Measurements from ENCODE around the gene NHEJ1. TPM values are rescaled to one million over a fixed set of nuclear protein-coding genes. Genes with fewer than 3 reads are reported as not detected.

NHEJ1 gene
- polyA plus RNA-seq, 1 of the 3 experiments (the other 2 are of a cell fraction): 16.3 TPM

DNA sequence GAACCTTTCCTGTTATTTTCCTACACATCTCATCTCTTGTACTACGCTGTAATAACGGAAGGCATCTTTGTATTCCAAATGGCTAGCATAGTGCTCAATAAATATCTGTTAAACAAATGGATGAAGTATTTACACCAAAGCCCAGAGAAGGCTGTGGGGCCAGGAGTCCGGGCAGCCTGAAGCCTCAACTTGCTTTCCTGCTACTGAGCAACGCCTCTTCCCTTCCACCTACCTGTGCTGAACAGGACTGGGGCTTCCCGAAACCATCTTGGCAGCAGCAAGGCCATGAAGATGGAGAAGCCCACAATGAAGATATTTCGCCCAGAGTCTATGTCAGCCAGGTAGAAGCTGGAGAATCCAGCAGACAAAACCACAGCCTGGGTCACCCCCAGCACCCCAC, 2.5 kb upstream of the NHEJ1 start:
- Histone ChIP-seq H3K9me2 (no peaks in the 10 kb centered on the region), H3K36me3 (replicated peaks in 1 of 2; ENCODE audit: control insufficient read depth in 1 of 2, insufficient read depth in 2 of 2, low read length in 1 of 2) (no peaks in the 10 kb centered on the region), H3K27me3 (ENCODE audit: insufficient read depth) (no peaks in the 10 kb centered on the region), H2AFZ (ENCODE audit: low read depth) (no peak overlapping the region), H3K27ac (ENCODE audit: low read depth in 2 of 2, low read length in 1 of 2) (no peak overlapping the region), H3K9ac (no peak overlapping the region), H3K4me3 (ENCODE audit: low read depth in 2 of 2, low read length in 1 of 2) (no peak overlapping the region), H4K20me1 (ENCODE audit: insufficient read depth) (no peaks in the 10 kb centered on the region), H3K79me2 (ENCODE audit: insufficient read depth) (no peaks in the 10 kb centered on the region; the same call in 1 of the 2 replicates), H3K4me1 (ENCODE audit: control insufficient read depth in 1 of 2, insufficient read depth in 2 of 2, low read depth in 1 of 2, low read length in 1 of 2) (peaks cover 0 to 11% of the 10 kb centered on the region in 2 experiments; a peak in 1 of 4 replicates), H3K9me3 (no peaks in the 10 kb centered on the region), H3K4me2 (no peak overlapping the region), H3F3A (replicated peaks; ENCODE audit: insufficient read depth) (peaks cover 10% of the 10 kb centered on the region)
- TF ChIP-seq POLR2AphosphoS5 (IDR thresholded peaks at IDR 0.05; ENCODE audit: low read depth, low read length): no peak
- ChIA-PET POLR2A (no interaction called here), CTCF (interaction anchor here (0.8 to 7.7 kb wide), 3 partner anchors 8 to 132 kb away, joined by 4 to 104 read pairs (median 16); partner anchors contain the start of genes CNPPD1 and SLC23A3)
- no peak for DNase-seq
- 89% methylated on average over 6 of the region's 6 CpGs for WGBS (ENCODE audit: low lambda C conversion rate)

DNA sequence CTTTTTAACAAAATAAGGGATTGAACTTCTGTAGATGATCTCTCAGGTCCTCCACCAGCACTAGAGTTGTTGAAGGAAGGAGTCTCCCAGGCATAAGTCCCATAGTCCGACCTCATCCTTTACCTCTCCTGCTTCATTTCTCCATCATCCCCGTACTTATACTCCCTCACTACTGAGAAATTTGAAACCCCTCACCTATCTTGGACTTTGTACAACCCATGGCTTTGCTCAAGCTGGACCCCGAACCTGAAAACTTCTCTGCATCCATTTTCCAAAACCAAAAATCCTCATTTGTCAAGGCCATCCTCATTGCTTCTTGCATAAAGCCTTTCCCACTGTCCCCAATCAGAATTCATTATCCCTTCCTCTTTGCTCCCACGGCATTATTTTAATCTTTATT, 482 bp upstream of the NHEJ1 start:
- H3K9ac ChIP-seq: peak overlapping the region; percentile 81

DNA sequence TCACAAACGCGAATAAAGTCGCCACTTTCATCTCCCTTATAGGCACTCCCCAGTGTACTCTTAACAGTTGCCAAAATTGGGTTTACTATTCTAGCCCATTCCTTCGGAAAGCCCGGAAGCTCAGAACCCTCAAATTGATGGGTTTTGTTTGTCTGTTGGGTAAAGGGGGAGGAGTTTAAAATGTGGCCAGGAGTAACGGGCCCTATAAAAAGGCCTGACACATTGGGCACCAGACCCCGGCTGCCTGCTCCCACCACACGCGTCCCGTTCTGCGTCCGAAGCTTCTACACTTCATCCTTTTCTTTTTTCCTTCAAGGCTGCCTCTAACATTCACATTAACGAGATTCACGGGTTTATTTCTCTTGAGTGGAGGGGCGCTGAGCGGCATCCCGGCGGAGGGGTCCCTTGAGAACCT, 837 bp downstream of the NHEJ1 start:
- Histone ChIP-seq H3K9ac (peak overlapping the region; percentile 81; the same call in 1 of the 2 replicates), H2AFZ (ENCODE audit: low read depth) (peak overlapping the region; percentile 83), H3K9me3 (no peaks in the 10 kb centered on the region), H3K79me2 (ENCODE audit: insufficient read depth) (peaks cover 2% of the 10 kb centered on the region; the same call in 1 of the 2 replicates), H3K9me2 (no peaks in the 10 kb centered on the region), H4K20me1 (ENCODE audit: insufficient read depth) (no peaks in the 10 kb centered on the region), H3K4me3 (ENCODE audit: low read depth in 2 of 2, low read length in 1 of 2) (peak overlapping the region; percentile 69 to 75), H3F3A (replicated peaks; ENCODE audit: insufficient read depth) (peaks cover 12% of the 10 kb centered on the region), H3K4me2 (peak overlapping the region; percentile 97), H3K4me1 (ENCODE audit: control insufficient read depth in 1 of 2, insufficient read depth in 2 of 2, low read depth in 1 of 2, low read length in 1 of 2) (peaks cover 0 to 11% of the 10 kb centered on the region in 2 experiments; a peak in 1 of 4 replicates), H3K36me3 (replicated peaks in 1 of 2; ENCODE audit: control insufficient read depth in 1 of 2, insufficient read depth in 2 of 2, low read length in 1 of 2) (peaks cover 0 to 14% of the 10 kb centered on the region in 2 experiments), H3K27ac (ENCODE audit: low read depth in 2 of 2, low read length in 1 of 2) (peak overlapping the region; percentile 90 to 99; a peak in 3 of 4 replicates), H3K27me3 (ENCODE audit: insufficient read depth) (no peaks in the 10 kb centered on the region)
- ChIA-PET CTCF (interaction anchor here (0.6 to 14.9 kb wide), 69 partner anchors 9 to 352 kb away, joined by 3 to 205 read pairs (median 4); partner anchors contain the start of genes ABCB6, ANKZF1, ATG9A and CFAP65), POLR2A (interaction anchor here (0.7 kb wide), 1 partner anchor 119 kb away, joined by 3 read pairs; the partner anchor contains the start of gene CFAP65)
- DNase-seq: no peak
- no peak for TF ChIP-seq GATA2 (CRISPR knock-in tag; IDR thresholded peaks at IDR 0.05)
- no peak for TF ChIP-seq RCOR1 (IDR thresholded peaks at IDR 0.05; ENCODE audit: low read length)
- TF ChIP-seq TEAD4 (IDR thresholded peaks at IDR 0.05; ENCODE audit: borderline replicate concordance, insufficient read depth): no peak
- TF ChIP-seq CHD2 (IDR thresholded peaks at IDR 0.05; ENCODE audit: low read length, partially characterized antibody): no peak
- no peak for TF ChIP-seq YY1 (IDR thresholded peaks at IDR 0.05; ENCODE audit: low read depth)
- TF ChIP-seq FOSL2 (IDR thresholded peaks at IDR 0.05; ENCODE audit: borderline replicate concordance, low read depth): no peak
- TF ChIP-seq, protein P1, sequence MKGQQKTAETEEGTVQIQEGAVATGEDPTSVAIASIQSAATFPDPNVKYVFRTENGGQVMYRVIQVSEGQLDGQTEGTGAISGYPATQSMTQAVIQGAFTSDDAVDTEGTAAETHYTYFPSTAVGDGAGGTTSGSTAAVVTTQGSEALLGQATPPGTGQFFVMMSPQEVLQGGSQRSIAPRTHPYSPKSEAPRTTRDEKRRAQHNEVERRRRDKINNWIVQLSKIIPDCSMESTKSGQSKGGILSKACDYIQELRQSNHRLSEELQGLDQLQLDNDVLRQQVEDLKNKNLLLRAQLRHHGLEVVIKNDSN (IDR thresholded peaks at IDR 0.05; ENCODE audit: borderline replicate concordance, low read depth): no peak
- no peak for TF ChIP-seq ELF1 (IDR thresholded peaks at IDR 0.05)
- no peak for TF ChIP-seq NFIC (IDR thresholded peaks at IDR 0.05; ENCODE audit: borderline replicate concordance)
- WGBS (ENCODE audit: low lambda C conversion rate): 25% methylated on average over 18 of the region's 18 CpGs

More for the DNA sequence above, 482 bp upstream of the NHEJ1 start:
- no peaks in the 10 kb centered on the region for H4K20me1 ChIP-seq (ENCODE audit: insufficient read depth)
- ChIA-PET CTCF (interaction anchor here (5.8 to 14.9 kb wide), 3 partner anchors 13 to 104 kb away, joined by 35 to 205 read pairs (median 104); partner anchors contain the start of genes CNPPD1, IHH and SLC23A3), POLR2A (no interaction called here)
- H3K9me3 ChIP-seq: no peaks in the 10 kb centered on the region
- H3K27me3 ChIP-seq (ENCODE audit: insufficient read depth): no peaks in the 10 kb centered on the region
- 71% methylated on average over 4 of the region's 4 CpGs for WGBS (ENCODE audit: low lambda C conversion rate)
- H3K27ac ChIP-seq (ENCODE audit: low read depth in 2 of 2, low read length in 1 of 2): peak overlapping the region; percentile 90 to 99; a peak in 3 of 4 replicates
- H3K4me3 ChIP-seq (ENCODE audit: low read depth in 2 of 2, low read length in 1 of 2): peak overlapping the region; percentile 69 to 75
- H3K4me1 ChIP-seq (ENCODE audit: control insufficient read depth in 1 of 2, insufficient read depth in 2 of 2, low read depth in 1 of 2, low read length in 1 of 2): peaks cover 0 to 11% of the 10 kb centered on the region in 2 experiments; a peak in 1 of 4 replicates
- peak overlapping the region; percentile 78; the same call in 1 of the 2 replicates for H2AFZ ChIP-seq (ENCODE audit: low read depth)
- no peak for TF ChIP-seq TEAD4 (IDR thresholded peaks at IDR 0.05; ENCODE audit: borderline replicate concordance, insufficient read depth)
- TF ChIP-seq FOXM1 (IDR thresholded peaks at IDR 0.05; ENCODE audit: low read depth): no peak
- TF ChIP-seq, protein P2, sequence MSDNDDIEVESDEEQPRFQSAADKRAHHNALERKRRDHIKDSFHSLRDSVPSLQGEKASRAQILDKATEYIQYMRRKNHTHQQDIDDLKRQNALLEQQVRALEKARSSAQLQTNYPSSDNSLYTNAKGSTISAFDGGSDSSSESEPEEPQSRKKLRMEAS (IDR thresholded peaks at IDR 0.05; ENCODE audit: low read depth): no peak
- TF ChIP-seq GATA2 (CRISPR knock-in tag; IDR thresholded peaks at IDR 0.05): no peak
- TF ChIP-seq, protein P3, sequence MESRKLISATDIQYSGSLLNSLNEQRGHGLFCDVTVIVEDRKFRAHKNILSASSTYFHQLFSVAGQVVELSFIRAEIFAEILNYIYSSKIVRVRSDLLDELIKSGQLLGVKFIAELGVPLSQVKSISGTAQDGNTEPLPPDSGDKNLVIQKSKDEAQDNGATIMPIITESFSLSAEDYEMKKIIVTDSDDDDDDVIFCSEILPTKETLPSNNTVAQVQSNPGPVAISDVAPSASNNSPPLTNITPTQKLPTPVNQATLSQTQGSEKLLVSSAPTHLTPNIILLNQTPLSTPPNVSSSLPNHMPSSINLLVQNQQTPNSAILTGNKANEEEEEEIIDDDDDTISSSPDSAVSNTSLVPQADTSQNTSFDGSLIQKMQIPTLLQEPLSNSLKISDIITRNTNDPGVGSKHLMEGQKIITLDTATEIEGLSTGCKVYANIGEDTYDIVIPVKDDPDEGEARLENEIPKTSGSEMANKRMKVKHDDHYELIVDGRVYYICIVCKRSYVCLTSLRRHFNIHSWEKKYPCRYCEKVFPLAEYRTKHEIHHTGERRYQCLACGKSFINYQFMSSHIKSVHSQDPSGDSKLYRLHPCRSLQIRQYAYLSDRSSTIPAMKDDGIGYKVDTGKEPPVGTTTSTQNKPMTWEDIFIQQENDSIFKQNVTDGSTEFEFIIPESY (IDR thresholded peaks at IDR 0.05; ENCODE audit: borderline replicate concordance, low read depth): no peak
- H3K4me2 ChIP-seq: peak overlapping the region; percentile 97
- peaks cover 12% of the 10 kb centered on the region for H3F3A ChIP-seq (replicated peaks; ENCODE audit: insufficient read depth)
- peaks cover 2% of the 10 kb centered on the region; the same call in 1 of the 2 replicates for H3K79me2 ChIP-seq (ENCODE audit: insufficient read depth)
- no peak for DNase-seq
- H3K36me3 ChIP-seq (replicated peaks in 1 of 2; ENCODE audit: control insufficient read depth in 1 of 2, insufficient read depth in 2 of 2, low read length in 1 of 2): peaks cover 0 to 13% of the 10 kb centered on the region in 2 experiments
- no peaks in the 10 kb centered on the region for H3K9me2 ChIP-seq
